Liver (tissue), 9 donors: Measurements from ENCODE around the gene FCN1. TPM values are rescaled to one million over a fixed set of nuclear protein-coding genes. Genes with fewer than 3 reads are reported as not detected.
A peak's percentile ranks its signal among the peaks of the same experiment; 100 is the strongest.

ENCODE experiments used
- DNase-seq: peaks from one replicate; pipeline ENCODE4 v3.0.0-alpha.2; 2017; ENCODE audit warnings: low spot score
- H3K27ac ChIP-seq, 2 donors: one replicate each; pipeline ENCODE4 v1.7.0; 2013; ENCODE audit warnings: inconsistent platforms in 2 of 2, low read length in 2 of 2, control low read depth in 1 of 2, low read depth in 1 of 2, mild to moderate bottlenecking in 1 of 2
- H3K27me3 ChIP-seq, 4 donors: one replicate each; pipeline versions ENCODE4 v1.6.1 to v1.7.0; 2013; ENCODE audit warnings: low read length in 3 of 4, inconsistent platforms in 1 of 4, mild to moderate bottlenecking in 1 of 4, moderate library complexity in 1 of 4; ENCODE audit not compliant: control insufficient read depth in 4 of 4, insufficient read depth in 4 of 4
- H3K36me3 ChIP-seq, 4 donors: one replicate each; pipeline versions ENCODE4 v1.6.1 to v1.7.0; 2013; ENCODE audit warnings: low read length in 3 of 4, mild to moderate bottlenecking in 3 of 4, low read depth in 1 of 4, moderate library complexity in 1 of 4; ENCODE audit not compliant: control insufficient read depth in 4 of 4, insufficient read depth in 3 of 4
- H3K4me1 ChIP-seq, 4 donors: one replicate each; pipeline versions ENCODE4 v1.6.1 to v1.7.0; 2013; ENCODE audit warnings: low read length in 3 of 4, mild to moderate bottlenecking in 3 of 4, moderate library complexity in 1 of 4; ENCODE audit not compliant: control insufficient read depth in 4 of 4, insufficient read depth in 4 of 4
- H3K4me3 ChIP-seq, 3 donors: one replicate each; pipeline versions ENCODE4 v1.6.1 to v1.7.0; 2013; ENCODE audit warnings: low read length in 3 of 3, control low read depth in 1 of 3, low read depth in 1 of 3, mild to moderate bottlenecking in 1 of 3
- H3K9ac ChIP-seq, 2 donors: one replicate each; pipeline ENCODE4 v1.7.0; 2013; ENCODE audit warnings: low read length in 2 of 2, mild to moderate bottlenecking in 2 of 2, moderate library complexity in 2 of 2, control low read depth in 1 of 2, low read depth in 1 of 2
- H3K9me3 ChIP-seq, 4 donors: one replicate each; pipeline versions ENCODE4 v1.6.1 to v1.7.0; 2013; ENCODE audit warnings: low read length in 3 of 4; ENCODE audit not compliant: control insufficient read depth in 4 of 4
- ATF3 ChIP-seq: IDR thresholded peaks from 2 replicates; pipeline ENCODE4 v1.6.1; 2016; ENCODE audit warnings: antibody characterized with exemption
- EGR1 ChIP-seq, 2 donors: IDR thresholded peaks; 2 replicates each; pipeline ENCODE4 v1.6.1; 2016 to 2018; ENCODE audit warnings: antibody characterized with exemption in 2 of 2, low read depth in 2 of 2
- FOXA1 ChIP-seq: IDR thresholded peaks from 2 replicates; pipeline ENCODE4 v1.6.1; 2016; ENCODE audit warnings: antibody characterized with exemption
- FOXA2 ChIP-seq: IDR thresholded peaks from 2 replicates; pipeline ENCODE4 v1.6.1; 2016; ENCODE audit warnings: antibody characterized with exemption
- GABPA ChIP-seq, 2 donors: IDR thresholded peaks in 1 of 2; conservative IDR thresholded peaks in 1 of 2; 2 replicates each; pipeline ENCODE4 v1.6.1; 2016; ENCODE audit warnings: antibody characterized with exemption in 2 of 2, mild to moderate bottlenecking in 1 of 2, moderate library complexity in 1 of 2
- HNF4A ChIP-seq, 2 donors: conservative IDR thresholded peaks; 2 replicates each; pipeline ENCODE4 v1.6.1; 2016; ENCODE audit warnings: antibody characterized with exemption in 2 of 2, mild to moderate bottlenecking in 2 of 2
- HNF4G ChIP-seq: IDR thresholded peaks from 2 replicates; pipeline ENCODE4 v1.6.1; 2016; ENCODE audit warnings: antibody characterized with exemption
- JUND ChIP-seq, 2 donors: IDR thresholded peaks; 2 replicates each; pipeline ENCODE4 v1.6.1; 2016; ENCODE audit warnings: antibody characterized with exemption in 2 of 2
- MAX ChIP-seq: IDR thresholded peaks from 2 replicates; pipeline ENCODE4 v1.6.1; 2016; ENCODE audit warnings: antibody characterized with exemption
- NR2F2 ChIP-seq: IDR thresholded peaks from 2 replicates; pipeline ENCODE4 v1.6.1; 2016; ENCODE audit warnings: antibody characterized with exemption
- RAD21 ChIP-seq, 2 donors: IDR thresholded peaks; 2 replicates each; pipeline ENCODE4 v1.6.1; 2016; ENCODE audit warnings: antibody characterized with exemption in 2 of 2, mild to moderate bottlenecking in 2 of 2
- REST ChIP-seq: IDR thresholded peaks from 2 replicates; pipeline ENCODE4 v1.6.1; 2016; ENCODE audit warnings: antibody characterized with exemption, mild to moderate bottlenecking
- RXRA ChIP-seq, 2 donors: IDR thresholded peaks; 2 replicates each; pipeline ENCODE4 v1.6.1; 2017 to 2018; ENCODE audit warnings: antibody characterized with exemption in 2 of 2, mild to moderate bottlenecking in 1 of 2
- SP1 ChIP-seq: IDR thresholded peaks from 2 replicates; pipeline ENCODE4 v1.6.1; 2018; ENCODE audit warnings: antibody characterized with exemption, mild to moderate bottlenecking
- TAF1 ChIP-seq: conservative IDR thresholded peaks from 2 replicates; pipeline ENCODE4 v1.6.1; 2016; ENCODE audit warnings: antibody characterized with exemption, mild to moderate bottlenecking
- YY1 ChIP-seq: IDR thresholded peaks from 2 replicates; pipeline ENCODE4 v1.6.1; 2016; ENCODE audit warnings: antibody characterized with exemption, mild to moderate bottlenecking
- ZBTB33 ChIP-seq: IDR thresholded peaks from 2 replicates; pipeline ENCODE4 v1.6.1; 2016; ENCODE audit warnings: antibody characterized with exemption
- WGBS: extraction: QIAGEN DNeasy Blood & Tissue Kit; methylation state at CpG from one replicate; pipeline ENCODE4 v1.1.7; 2013; 5-methylcytosine and 5-hydroxymethylcytosine counted together
- polyA plus RNA-seq, 2 donors: library from polyadenylated mRNA; stranded (reverse) in 1 of 2; unstranded in 1 of 2; fragments of 200-250 nt in 1 of 2; fragments of >200 nt in 1 of 2; fragmentation: Nextera tagmentation in 1 of 2; extraction: Ambion mirVana in 1 of 2; gene quantifications; one replicate each; pipeline versions ENCODE4 v1.2.1 to v1.2.3, GENCODE V29; 2013 to 2015
- total RNA-seq, 2 donors: library from RNA; depleted of rRNA; stranded (reverse); fragments of >200 nt; gene quantifications; one replicate each; pipeline ENCODE4 v1.2.3, GENCODE V29; 2014
- TF ChIP-seq, protein P1 (sequence below): fragments of 150-350 bp; IDR thresholded peaks from 2 replicates; pipeline ENCODE4 v1.5.1; 2017; ENCODE audit warnings: improper control_type of control experiment, low read depth, low read length; ENCODE audit not compliant: missing input control
- donor health status: healthy.
- donor health status: healthy.
- donor health status: healthy.
- donor health status: healthy.
- donor health status: healthy.

The FCN1 gene
- total and polyA plus RNA-seq, 4 donors: 0.97 to 15.0 (median 5.4) TPM

DNA sequence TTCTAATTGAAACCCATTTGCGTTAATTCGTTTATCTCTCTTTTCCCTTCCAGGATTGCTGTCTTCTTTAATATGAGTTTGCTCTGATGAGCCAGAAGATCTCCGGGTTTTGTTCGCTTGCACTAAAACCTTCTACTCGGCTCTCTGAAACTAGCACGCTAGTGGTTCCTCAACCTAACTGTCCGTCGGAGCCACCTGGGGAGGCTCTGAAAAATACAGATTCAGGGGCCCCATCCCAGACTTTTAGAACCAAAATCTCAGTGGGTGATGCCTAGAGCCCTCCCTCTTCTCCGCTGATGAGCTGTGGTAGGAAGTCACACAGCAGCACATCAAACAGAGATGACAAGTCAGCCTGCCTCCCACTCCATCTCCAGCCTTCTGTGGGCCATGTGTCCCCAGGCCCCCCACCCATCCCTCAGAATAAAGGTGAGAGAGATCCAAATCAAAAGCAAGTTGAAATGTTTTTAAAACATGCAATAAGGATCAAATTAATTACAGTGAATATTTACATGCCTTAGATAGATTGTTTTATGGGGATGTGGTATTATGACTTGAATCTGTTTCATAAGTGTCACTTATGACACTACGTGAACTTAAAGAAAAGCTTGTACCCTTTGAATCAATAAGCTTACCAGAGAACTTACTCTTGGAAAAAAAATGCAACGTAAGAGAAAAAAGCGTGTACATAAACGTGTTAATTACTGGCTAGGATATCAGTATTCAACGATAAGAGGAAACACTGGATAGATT lies 20.7 kb downstream of the FCN1 start:
- H3K4me3 ChIP-seq: no peak overlapping the region
- H3K4me1 ChIP-seq: no peaks in the 10 kb centered on the region
- TF ChIP-seq, protein P1, sequence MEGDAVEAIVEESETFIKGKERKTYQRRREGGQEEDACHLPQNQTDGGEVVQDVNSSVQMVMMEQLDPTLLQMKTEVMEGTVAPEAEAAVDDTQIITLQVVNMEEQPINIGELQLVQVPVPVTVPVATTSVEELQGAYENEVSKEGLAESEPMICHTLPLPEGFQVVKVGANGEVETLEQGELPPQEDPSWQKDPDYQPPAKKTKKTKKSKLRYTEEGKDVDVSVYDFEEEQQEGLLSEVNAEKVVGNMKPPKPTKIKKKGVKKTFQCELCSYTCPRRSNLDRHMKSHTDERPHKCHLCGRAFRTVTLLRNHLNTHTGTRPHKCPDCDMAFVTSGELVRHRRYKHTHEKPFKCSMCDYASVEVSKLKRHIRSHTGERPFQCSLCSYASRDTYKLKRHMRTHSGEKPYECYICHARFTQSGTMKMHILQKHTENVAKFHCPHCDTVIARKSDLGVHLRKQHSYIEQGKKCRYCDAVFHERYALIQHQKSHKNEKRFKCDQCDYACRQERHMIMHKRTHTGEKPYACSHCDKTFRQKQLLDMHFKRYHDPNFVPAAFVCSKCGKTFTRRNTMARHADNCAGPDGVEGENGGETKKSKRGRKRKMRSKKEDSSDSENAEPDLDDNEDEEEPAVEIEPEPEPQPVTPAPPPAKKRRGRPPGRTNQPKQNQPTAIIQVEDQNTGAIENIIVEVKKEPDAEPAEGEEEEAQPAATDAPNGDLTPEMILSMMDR: no peak
- no peak for TF ChIP-seq FOXA2
- TF ChIP-seq ATF3: no peak
- no peak for TF ChIP-seq GABPA (IDR thresholded peaks at IDR 0.05 in 1 of 2, conservative IDR thresholded peaks at IDR 0.05 in 1 of 2)
- no peak for TF ChIP-seq JUND (IDR thresholded peaks at IDR 0.05)
- TF ChIP-seq EGR1 (IDR thresholded peaks at IDR 0.05; ENCODE audit: low read depth in 2 of 2): no peak
- no peak for TF ChIP-seq MAX
- TF ChIP-seq YY1: no peak
- no peak for TF ChIP-seq RXRA (IDR thresholded peaks at IDR 0.05)
- TF ChIP-seq HNF4G: no peak
- no peak for DNase-seq
- peak overlapping the region; percentile 30 to 49 for H3K27ac ChIP-seq
- H3K9ac ChIP-seq: no peak overlapping the region
- WGBS: 78% methylated on average over 14 of the region's 14 CpGs
- peaks cover 0 to 9% (median 2%) of the 10 kb centered on the region in 4 donors for H3K9me3 ChIP-seq
- H3K27me3 ChIP-seq: no peaks in the 10 kb centered on the region
- H3K36me3 ChIP-seq: no peaks in the 10 kb centered on the region

- Histone ChIP-seq H3K27ac (peak overlapping the region; percentile 12 to 30), H3K4me1 (no peaks in the 10 kb centered on the region)
- DNase-seq: peak; percentile 24
- TF ChIP-seq FOXA2 (no peak), GABPA (IDR thresholded peaks at IDR 0.05 in 1 of 2, conservative IDR thresholded peaks at IDR 0.05 in 1 of 2) (no peak), NR2F2 (peak; percentile 65), HNF4A (conservative IDR thresholded peaks at IDR 0.05) (no peak), RXRA (IDR thresholded peaks at IDR 0.05) (peak in 1 of 2 donors; percentile 6), MAX (no peak), TAF1 (no peak), ZBTB33 (no peak), RAD21 (IDR thresholded peaks at IDR 0.05) (no peak), JUND (IDR thresholded peaks at IDR 0.05) (no peak), EGR1 (IDR thresholded peaks at IDR 0.05; ENCODE audit: low read depth in 2 of 2) (no peak), SP1 (no peak), HNF4G (no peak), YY1 (peak; percentile 17), FOXA1 (no peak), REST (no peak)
- TF ChIP-seq, protein P1: no peak
Measured at GRCh38 chr9:134895908-134896833, 21.5 kb downstream of the FCN1 start.

More at GRCh38 chr9:134895908-134896833, 21.5 kb downstream of the FCN1 start:
- Histone ChIP-seq H3K27me3 (no peaks in the 10 kb centered on the region), H3K36me3 (no peaks in the 10 kb centered on the region), H3K4me3 (no peak overlapping the region), H3K9me3 (peaks cover 0 to 9% (median 2%) of the 10 kb centered on the region in 4 donors), H3K9ac (no peak overlapping the region)
- WGBS: 38% methylated on average over 14 of the region's 14 CpGs
